HEK293 (cell line): Measurements from ENCODE around the gene LY86.
A peak's percentile ranks its signal among the peaks of the same experiment; 100 is the strongest.

Source experiments
- IKZF3 ChIP-seq: fragments of 450-650 bp; IDR thresholded peaks from 2 replicates; pipeline ENCODE4 v1.5.0; 2018; ENCODE audit warnings: missing biosample characterization, mild to moderate bottlenecking, missing genetic modification characterization, moderate library complexity
- KLF8 ChIP-seq: fragments of 450-650 bp; formaldehyde crosslinking; IDR thresholded peaks from 2 replicates; pipeline ENCODE4 v1.5.1; 2016; ENCODE audit warnings: missing biosample characterization, missing genetic modification characterization
- PRDM2 ChIP-seq: fragments of 450-650 bp; formaldehyde crosslinking; IDR thresholded peaks from 2 replicates; pipeline ENCODE4 v1.5.1; 2016; ENCODE audit warnings: missing biosample characterization, missing genetic modification characterization, borderline replicate concordance
- SCRT2 ChIP-seq: fragments of 450-650 bp; formaldehyde crosslinking; IDR thresholded peaks from 2 replicates; pipeline ENCODE4 v1.5.1; 2016; ENCODE audit warnings: missing biosample characterization, missing genetic modification characterization
- ZBTB1 ChIP-seq: fragments of 450-650 bp; formaldehyde crosslinking; IDR thresholded peaks from 2 replicates; pipeline ENCODE4 v1.5.1; 2016; ENCODE audit warnings: missing biosample characterization, missing genetic modification characterization
- ZBTB11 ChIP-seq: fragments of 450-650 bp; formaldehyde crosslinking; conservative IDR thresholded peaks from 2 replicates; pipeline ENCODE4 v1.5.1; 2016; ENCODE audit warnings: low read depth, missing biosample characterization, missing genetic modification characterization
- ZBTB21 ChIP-seq: fragments of 450-650 bp; formaldehyde crosslinking; IDR thresholded peaks from 2 replicates; pipeline ENCODE4 v1.5.1; 2017; ENCODE audit warnings: missing biosample characterization, missing genetic modification characterization
- ZFHX2 ChIP-seq: fragments of 450-650 bp; formaldehyde crosslinking; conservative IDR thresholded peaks from 2 replicates; pipeline ENCODE4 v1.5.1; 2016; ENCODE audit warnings: missing biosample characterization, missing genetic modification characterization
- ZNF155 ChIP-seq: fragments of 450-650 bp; formaldehyde crosslinking; IDR thresholded peaks from 2 replicates; pipeline ENCODE4 v1.5.1; 2016; ENCODE audit warnings: missing biosample characterization, missing genetic modification characterization
- ZNF350 ChIP-seq: fragments of 450-650 bp; formaldehyde crosslinking; IDR thresholded peaks from 2 replicates; pipeline ENCODE4 v1.5.0; 2017; ENCODE audit warnings: missing biosample characterization, mild to moderate bottlenecking, missing genetic modification characterization
- ZNF362 ChIP-seq: fragments of 450-650 bp; formaldehyde crosslinking; IDR thresholded peaks from 2 replicates; pipeline ENCODE4 v1.5.1; 2016; ENCODE audit warnings: missing biosample characterization, missing genetic modification characterization
- ZNF585B ChIP-seq: fragments of 450-650 bp; formaldehyde crosslinking; IDR thresholded peaks from 2 replicates; pipeline ENCODE4 v1.5.1; 2016; ENCODE audit warnings: missing biosample characterization, missing genetic modification characterization
- ZNF600 ChIP-seq: fragments of 450-650 bp; formaldehyde crosslinking; IDR thresholded peaks from 2 replicates; pipeline ENCODE4 v1.5.1; 2016; ENCODE audit warnings: missing biosample characterization, missing genetic modification characterization
- ZNF610 ChIP-seq: fragments of 450-650 bp; formaldehyde crosslinking; IDR thresholded peaks from 2 replicates; pipeline ENCODE4 v1.5.1; 2016; ENCODE audit warnings: missing biosample characterization, missing genetic modification characterization, borderline replicate concordance
- ZNF664 ChIP-seq: fragments of 450-650 bp; formaldehyde crosslinking; IDR thresholded peaks from 2 replicates; pipeline ENCODE4 v1.5.1; 2016; ENCODE audit warnings: missing biosample characterization, missing genetic modification characterization
- ZNF677 ChIP-seq: fragments of 450-650 bp; IDR thresholded peaks from 2 replicates; pipeline ENCODE4 v1.5.0; 2018; ENCODE audit warnings: missing biosample characterization, mild to moderate bottlenecking, missing genetic modification characterization, moderate library complexity
- ZSCAN23 ChIP-seq: fragments of 450-650 bp; formaldehyde crosslinking; IDR thresholded peaks from 2 replicates; pipeline ENCODE4 v1.5.1; 2016; ENCODE audit warnings: missing biosample characterization, missing genetic modification characterization
- ZSCAN4 ChIP-seq: fragments of 450-650 bp; formaldehyde crosslinking; IDR thresholded peaks from 2 replicates; pipeline ENCODE4 v1.5.1; 2017; ENCODE audit warnings: missing biosample characterization, missing genetic modification characterization
- TF ChIP-seq, protein P1 (sequence below): fragments of 450-650 bp; formaldehyde crosslinking; IDR thresholded peaks from 2 replicates; pipeline ENCODE4 v1.5.1; 2016; ENCODE audit warnings: missing biosample characterization, missing genetic modification characterization, borderline replicate concordance
- TF ChIP-seq, protein P2 (sequence below): fragments of 450-650 bp; formaldehyde crosslinking; IDR thresholded peaks from 2 replicates; pipeline ENCODE4 v1.5.1; 2016; ENCODE audit warnings: missing biosample characterization, missing genetic modification characterization

Gene LY86

DNA sequence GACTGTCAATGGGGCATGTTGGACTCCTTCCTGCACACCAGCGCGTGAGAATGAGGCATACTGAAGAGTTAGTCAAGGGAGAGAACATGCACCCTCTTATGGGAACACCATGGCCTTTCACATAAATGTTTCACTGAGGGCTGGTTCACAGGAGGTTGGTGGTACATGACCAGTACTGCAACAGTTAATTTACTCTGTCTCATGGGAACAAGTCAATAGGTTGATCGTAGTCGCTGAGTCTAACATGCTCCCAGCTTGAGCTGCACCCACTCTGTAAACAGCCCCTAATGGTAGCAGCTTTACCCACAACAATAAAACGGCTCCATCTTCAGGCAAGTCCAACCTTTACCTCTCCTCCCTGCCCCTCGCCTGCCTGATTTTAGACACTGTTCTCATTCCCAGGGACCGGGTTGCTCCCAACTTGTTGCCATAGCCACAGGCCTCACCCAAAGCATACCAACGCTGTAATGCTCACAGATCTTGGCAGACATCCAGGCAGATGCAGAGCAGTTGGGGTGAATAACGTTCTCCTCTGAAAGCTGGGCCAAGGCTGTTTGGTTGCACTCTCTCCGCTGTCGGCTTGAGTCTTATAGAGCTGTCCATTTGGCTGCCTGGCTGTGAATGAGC is 111.3 kb downstream of the LY86 start (continued):
- no peak for TF ChIP-seq ZBTB11 (tag by site-specific recombination)
- peak; percentile 97 for TF ChIP-seq SCRT2 (tag by site-specific recombination)
- no peak for TF ChIP-seq ZNF155 (tag by site-specific recombination)
- no peak for TF ChIP-seq ZNF362 (tag by site-specific recombination)
- no peak for TF ChIP-seq ZNF664 (tag by site-specific recombination)
- 0 out of 2 replicates have a peak, but pooled peaks have one; percentile 12 for TF ChIP-seq IKZF3 (tag by site-specific recombination)
- no peak for TF ChIP-seq ZBTB21 (tag by site-specific recombination)
- no peak for TF ChIP-seq ZNF610 (tag by site-specific recombination)
- no peak for TF ChIP-seq ZNF677 (tag by site-specific recombination)
- no peak for TF ChIP-seq ZBTB1 (tag by site-specific recombination)
- TF ChIP-seq KLF8 (tag by site-specific recombination): no peak
- TF ChIP-seq ZSCAN23: no peak
- TF ChIP-seq ZNF585B (tag by site-specific recombination): no peak
- TF ChIP-seq ZNF350 (tag by site-specific recombination): no peak
- TF ChIP-seq ZSCAN4: no peak
- peak; percentile 37; the same call in 1 of the 2 replicates for TF ChIP-seq ZNF600 (tag by site-specific recombination)
- TF ChIP-seq, protein P1, sequence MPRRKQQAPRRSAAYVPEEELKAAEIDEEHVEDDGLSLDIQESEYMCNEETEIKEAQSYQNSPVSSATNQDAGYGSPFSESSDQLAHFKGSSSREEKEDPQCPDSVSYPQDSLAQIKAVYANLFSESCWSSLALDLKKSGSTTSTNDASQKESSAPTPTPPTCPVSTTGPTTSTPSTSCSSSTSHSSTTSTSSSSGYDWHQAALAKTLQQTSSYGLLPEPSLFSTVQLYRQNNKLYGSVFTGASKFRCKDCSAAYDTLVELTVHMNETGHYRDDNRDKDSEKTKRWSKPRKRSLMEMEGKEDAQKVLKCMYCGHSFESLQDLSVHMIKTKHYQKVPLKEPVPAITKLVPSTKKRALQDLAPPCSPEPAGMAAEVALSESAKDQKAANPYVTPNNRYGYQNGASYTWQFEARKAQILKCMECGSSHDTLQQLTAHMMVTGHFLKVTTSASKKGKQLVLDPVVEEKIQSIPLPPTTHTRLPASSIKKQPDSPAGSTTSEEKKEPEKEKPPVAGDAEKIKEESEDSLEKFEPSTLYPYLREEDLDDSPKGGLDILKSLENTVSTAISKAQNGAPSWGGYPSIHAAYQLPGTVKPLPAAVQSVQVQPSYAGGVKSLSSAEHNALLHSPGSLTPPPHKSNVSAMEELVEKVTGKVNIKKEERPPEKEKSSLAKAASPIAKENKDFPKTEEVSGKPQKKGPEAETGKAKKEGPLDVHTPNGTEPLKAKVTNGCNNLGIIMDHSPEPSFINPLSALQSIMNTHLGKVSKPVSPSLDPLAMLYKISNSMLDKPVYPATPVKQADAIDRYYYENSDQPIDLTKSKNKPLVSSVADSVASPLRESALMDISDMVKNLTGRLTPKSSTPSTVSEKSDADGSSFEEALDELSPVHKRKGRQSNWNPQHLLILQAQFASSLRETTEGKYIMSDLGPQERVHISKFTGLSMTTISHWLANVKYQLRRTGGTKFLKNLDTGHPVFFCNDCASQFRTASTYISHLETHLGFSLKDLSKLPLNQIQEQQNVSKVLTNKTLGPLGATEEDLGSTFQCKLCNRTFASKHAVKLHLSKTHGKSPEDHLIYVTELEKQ: no peak
- TF ChIP-seq PRDM2: no peak
- TF ChIP-seq ZFHX2 (tag by site-specific recombination): no peak
- TF ChIP-seq, protein P2, sequence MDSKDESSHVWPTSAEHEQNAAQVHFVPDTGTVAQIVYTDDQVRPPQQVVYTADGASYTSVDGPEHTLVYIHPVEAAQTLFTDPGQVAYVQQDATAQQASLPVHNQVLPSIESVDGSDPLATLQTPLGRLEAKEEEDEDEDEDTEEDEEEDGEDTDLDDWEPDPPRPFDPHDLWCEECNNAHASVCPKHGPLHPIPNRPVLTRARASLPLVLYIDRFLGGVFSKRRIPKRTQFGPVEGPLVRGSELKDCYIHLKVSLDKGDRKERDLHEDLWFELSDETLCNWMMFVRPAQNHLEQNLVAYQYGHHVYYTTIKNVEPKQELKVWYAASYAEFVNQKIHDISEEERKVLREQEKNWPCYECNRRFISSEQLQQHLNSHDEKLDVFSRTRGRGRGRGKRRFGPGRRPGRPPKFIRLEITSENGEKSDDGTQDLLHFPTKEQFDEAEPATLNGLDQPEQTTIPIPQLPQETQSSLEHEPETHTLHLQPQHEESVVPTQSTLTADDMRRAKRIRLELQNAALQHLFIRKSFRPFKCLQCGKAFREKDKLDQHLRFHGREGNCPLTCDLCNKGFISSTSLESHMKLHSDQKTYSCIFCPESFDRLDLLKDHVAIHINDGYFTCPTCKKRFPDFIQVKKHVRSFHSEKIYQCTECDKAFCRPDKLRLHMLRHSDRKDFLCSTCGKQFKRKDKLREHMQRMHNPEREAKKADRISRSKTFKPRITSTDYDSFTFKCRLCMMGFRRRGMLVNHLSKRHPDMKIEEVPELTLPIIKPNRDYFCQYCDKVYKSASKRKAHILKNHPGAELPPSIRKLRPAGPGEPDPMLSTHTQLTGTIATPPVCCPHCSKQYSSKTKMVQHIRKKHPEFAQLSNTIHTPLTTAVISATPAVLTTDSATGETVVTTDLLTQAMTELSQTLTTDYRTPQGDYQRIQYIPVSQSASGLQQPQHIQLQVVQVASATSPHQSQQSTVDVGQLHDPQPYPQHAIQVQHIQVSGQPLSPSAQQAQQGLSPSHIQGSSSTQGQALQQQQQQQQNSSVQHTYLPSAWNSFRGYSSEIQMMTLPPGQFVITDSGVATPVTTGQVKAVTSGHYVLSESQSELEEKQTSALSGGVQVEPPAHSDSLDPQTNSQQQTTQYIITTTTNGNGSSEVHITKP: peak; percentile 64
